Adipose tissue (tissue), 3 donors: ENCODE data around the gene RGL3. TPM values are rescaled to one million over a fixed set of nuclear protein-coding genes. Genes with fewer than 3 reads are reported as not detected.
"Not testable (repeated sequence)": the region's sequence is repeated elsewhere in the genome, so short reads cannot be mapped to it uniquely, and the experiment has no call there.

Experiments used
- H3K27ac ChIP-seq: one replicate; pipeline ENCODE4 v1.5.1; 2013; ENCODE audit warnings: low read depth, low read length
- WGBS, 3 donors: extraction: QIAGEN DNeasy Blood & Tissue Kit; methylation state at CpG; one replicate each; pipeline ENCODE4 v1.1.7; 2013; 5-methylcytosine and 5-hydroxymethylcytosine counted together
- polyA plus RNA-seq, 3 donors: library from polyadenylated mRNA; stranded (reverse); fragments of 200-250 nt; gene quantifications; one replicate each; pipeline ENCODE4 v1.2.3, GENCODE V29; 2013
- donor health status: healthy with polysubstance abuse.
- donor health status: Bipolar disorder and iron deficiency.
- donor health status: healthy.

Gene RGL3
- polyA plus RNA-seq = 10 to 100 TPM; 12.9 to 30.4 (median 23.6) TPM

- no peak within 1 kb of the TSS for H3K27ac ChIP-seq
- WGBS, 3 donors = 1 to 4% (median 2%) methylated on average over 60 to 72 of the region's 72 CpGs
Measured at GRCh38 chr19:11418549-11419506, at the start of gene RGL3. Gene RGL3 (minus strand): TSS chr19:11419314. CDS start chr19:11419278, 36 bp downstream.

- H3K27ac ChIP-seq = not testable (repeated sequence)
- 59 to 72% (median 65%) methylated on average over 8 of the region's 8 CpGs for WGBS, 3 donors
Measured at GRCh38 chr19:11468266-11468845, 49.2 kb upstream of the RGL3 start.

- 35 to 55% (median 43%) methylated on average over 8 of the region's 8 CpGs for WGBS, 3 donors
- no peak overlapping the region for H3K27ac ChIP-seq
Measured at GRCh38 chr19:11465600-11465999, 46.5 kb upstream of the RGL3 start.

- no peak overlapping the region for H3K27ac ChIP-seq
- WGBS, 3 donors = 76 to 87% (median 82%) methylated on average over 11 of the region's 11 CpGs
Measured at GRCh38 chr19:11464333-11465265, 45.5 kb upstream of the RGL3 start.

- WGBS, 3 donors = 69 to 74% (median 69%) methylated on average over 12 of the region's 12 CpGs
Measured at GRCh38 chr19:11463391-11463790, 44.3 kb upstream of the RGL3 start.

GRCh38 chr19:11461453-11461852, 42.3 kb upstream of the RGL3 start:
- WGBS, 3 donors = 43 to 69% (median 67%) methylated on average over 2 of the region's 2 CpGs
- no peak overlapping the region for H3K27ac ChIP-seq

More at GRCh38 chr19:11463391-11463790, 44.3 kb upstream of the RGL3 start:
- no peak overlapping the region for H3K27ac ChIP-seq

GRCh38 chr19:11460207-11460606, 41.1 kb upstream of the RGL3 start:
- H3K27ac ChIP-seq = no peak overlapping the region
- WGBS, 3 donors = 47 to 52% (median 51%) methylated on average over 4 of the region's 4 CpGs

- not testable (repeated sequence) for H3K27ac ChIP-seq
- 77 to 82% (median 80%) methylated on average over 11 of the region's 11 CpGs for WGBS, 3 donors
Measured at GRCh38 chr19:11458912-11459311, 39.8 kb upstream of the RGL3 start.

- 74 to 87% (median 86%) methylated on average over 14 to 19 of the region's 19 CpGs for WGBS, 3 donors
- no peak overlapping the region for H3K27ac ChIP-seq
Measured at GRCh38 chr19:11458236-11458900, 39.3 kb upstream of the RGL3 start.

GRCh38 chr19:11457831-11458230, 38.7 kb upstream of the RGL3 start:
- 79 to 90% (median 87%) methylated on average over 20 of the region's 20 CpGs for WGBS, 3 donors
- no peak overlapping the region for H3K27ac ChIP-seq

GRCh38 chr19:11457115-11457514, 38.0 kb upstream of the RGL3 start:
- WGBS, 3 donors = 21 to 40% (median 26%) methylated on average over 15 to 18 of the region's 18 CpGs
- no peak overlapping the region for H3K27ac ChIP-seq

GRCh38 chr19:11456659-11457058, 37.5 kb upstream of the RGL3 start:
- 85 to 94% (median 94%) methylated on average over 7 of the region's 7 CpGs for WGBS, 3 donors
- no peak overlapping the region for H3K27ac ChIP-seq

GRCh38 chr19:11455233-11455554, 36.1 kb upstream of the RGL3 start:
- 88 to 93% (median 90%) methylated on average over 9 of the region's 9 CpGs for WGBS, 3 donors
- H3K27ac ChIP-seq = not testable (repeated sequence)

GRCh38 chr19:11453468-11454341, 34.6 kb upstream of the RGL3 start:
- 53 to 56% (median 55%) methylated on average over 26 to 27 of the region's 27 CpGs for WGBS, 3 donors

GRCh38 chr19:11452620-11453310, 33.7 kb upstream of the RGL3 start:
- 70 to 79% (median 72%) methylated on average over 33 of the region's 33 CpGs for WGBS, 3 donors
- no peak overlapping the region for H3K27ac ChIP-seq

More at GRCh38 chr19:11453468-11454341, 34.6 kb upstream of the RGL3 start:
- H3K27ac ChIP-seq = no peak overlapping the region

GRCh38 chr19:11451871-11452619, 32.9 kb upstream of the RGL3 start:
- H3K27ac ChIP-seq = no peak overlapping the region
- 31 to 48% (median 40%) methylated on average over 25 of the region's 25 CpGs for WGBS, 3 donors
